Smooth muscle cell (in vitro differentiated cells): ENCODE data around the gene MYMX. TPM values are rescaled to one million over a fixed set of nuclear protein-coding genes. Genes with fewer than 3 reads are reported as not detected.

Source experiments
- DNase-seq: peaks from one replicate; lab custom pipeline; 2025; ENCODE audit not compliant: unreplicated experiment; lab: John Stamatoyannopoulos, UW
- H2AFZ ChIP-seq: fragments of 200-600 bp; sonication (generic); 2 replicates; pipeline ENCODE4 v1.6.0; 2016; ENCODE audit warnings: antibody characterized with exemption, low read depth, mild to moderate bottlenecking
- H3F3A ChIP-seq: fragments of 200-600 bp; sonication (generic); 2 replicates; pipeline ENCODE4 v1.6.0; 2017; ENCODE audit warnings: antibody characterized with exemption, low read depth
- H3K27ac ChIP-seq: fragments of 200-600 bp; sonication (generic); 2 replicates; pipeline ENCODE4 v1.5.1; 2016; ENCODE audit warnings: low read depth, mild to moderate bottlenecking
- H3K27me3 ChIP-seq: fragments of 200-600 bp; sonication (generic); 2 replicates; pipeline ENCODE4 v1.6.1; 2016; ENCODE audit warnings: low read depth, mild to moderate bottlenecking
- H3K36me3 ChIP-seq: fragments of 200-600 bp; sonication (generic); 2 replicates; pipeline ENCODE4 v1.5.1; 2016; ENCODE audit warnings: low read depth
- H3K4me1 ChIP-seq: fragments of 200-600 bp; sonication (generic); 2 replicates; pipeline ENCODE4 v1.5.1; 2016; ENCODE audit warnings: low read depth
- H3K4me2 ChIP-seq: fragments of 200-600 bp; sonication (generic); 2 replicates; pipeline ENCODE4 v1.6.0; 2016; ENCODE audit warnings: mild to moderate bottlenecking
- H3K4me3 ChIP-seq: fragments of 200-600 bp; sonication (generic); 2 replicates; pipeline ENCODE4 v1.5.1; 2016; ENCODE audit warnings: mild to moderate bottlenecking
- H3K79me2 ChIP-seq: fragments of 200-600 bp; sonication (generic); 2 replicates; pipeline ENCODE4 v1.6.0; 2016; ENCODE audit warnings: low read depth, mild to moderate bottlenecking
- H3K9ac ChIP-seq: fragments of 200-600 bp; sonication (generic); 2 replicates; pipeline ENCODE4 v1.6.0; 2016; ENCODE audit warnings: low read depth
- H3K9me3 ChIP-seq: fragments of 200-600 bp; sonication (generic); replicated peaks from 2 replicates; pipeline ENCODE4 v1.5.1; 2016; ENCODE audit warnings: low read depth
- H4K20me1 ChIP-seq: fragments of 200-600 bp; sonication (generic); 2 replicates; pipeline ENCODE4 v1.6.0; 2016; ENCODE audit warnings: low read depth
- WGBS: methylation state at CpG from one replicate; pipeline ENCODE4 v1.1.7; 2016; ENCODE audit warnings: low lambda C conversion rate; 5-methylcytosine and 5-hydroxymethylcytosine counted together
- polyA plus RNA-seq: library from polyadenylated mRNA; unstranded; fragments of >200 nt; fragmentation: Nextera tagmentation; extraction: Ambion mirVana; gene quantifications from 2 replicates; pipeline ENCODE4 v1.2.1, GENCODE V29; 2016
- total RNA-seq: library from RNA; depleted of rRNA; stranded (reverse); fragments of >200 nt; gene quantifications from 2 replicates; pipeline ENCODE4 v1.2.3, GENCODE V29; 2014
- TF ChIP-seq, protein P1 (sequence below): fragments of 200-600 bp; sonication (generic); IDR thresholded peaks from 2 replicates; pipeline ENCODE4 v1.5.1; 2017; ENCODE audit warnings: borderline replicate concordance, mild to moderate bottlenecking, antibody characterized with exemption; ENCODE audit not compliant: insufficient read depth, poor library complexity, severe bottlenecking

MYMX gene
- total and polyA plus RNA-seq, 2 experiments from 2014 or later = not detected

DNA sequence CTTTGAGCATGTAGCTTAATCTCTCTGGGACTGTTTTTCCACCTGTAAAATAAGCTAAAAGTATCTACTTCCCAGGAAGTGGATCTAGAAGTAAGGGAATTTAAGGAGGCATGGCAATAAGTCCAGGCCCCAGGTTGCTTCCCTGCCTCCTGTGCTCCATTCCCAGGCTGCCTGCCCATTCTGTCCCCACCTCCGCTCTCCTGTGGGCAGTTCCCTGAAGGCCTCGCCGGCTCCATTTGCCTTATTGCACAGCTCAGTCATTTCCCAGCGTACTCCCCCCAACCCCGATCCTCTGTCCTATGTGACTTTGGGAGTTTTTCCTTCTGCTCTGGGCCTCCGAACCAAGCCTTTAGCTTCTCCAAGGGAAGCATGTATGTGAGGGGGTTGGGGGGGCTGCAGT lies 11.3 kb downstream of the MYMX start:
- Histone ChIP-seq H3K9me3 (no peaks in the 10 kb centered on the region), H3K9ac (no peak overlapping the region), H2AFZ (no peak overlapping the region), H3K36me3 (no peaks in the 10 kb centered on the region), H3K4me3 (no peak overlapping the region), H3K27ac (no peak overlapping the region), H3F3A (no peaks in the 10 kb centered on the region), H3K4me1 (peaks cover 20% of the 10 kb centered on the region), H3K4me2 (no peak overlapping the region), H3K27me3 (no peaks in the 10 kb centered on the region), H4K20me1 (no peaks in the 10 kb centered on the region), H3K79me2 (no peaks in the 10 kb centered on the region)
- 95% methylated on average over 6 of the region's 6 CpGs for WGBS
- TF ChIP-seq, protein P1, sequence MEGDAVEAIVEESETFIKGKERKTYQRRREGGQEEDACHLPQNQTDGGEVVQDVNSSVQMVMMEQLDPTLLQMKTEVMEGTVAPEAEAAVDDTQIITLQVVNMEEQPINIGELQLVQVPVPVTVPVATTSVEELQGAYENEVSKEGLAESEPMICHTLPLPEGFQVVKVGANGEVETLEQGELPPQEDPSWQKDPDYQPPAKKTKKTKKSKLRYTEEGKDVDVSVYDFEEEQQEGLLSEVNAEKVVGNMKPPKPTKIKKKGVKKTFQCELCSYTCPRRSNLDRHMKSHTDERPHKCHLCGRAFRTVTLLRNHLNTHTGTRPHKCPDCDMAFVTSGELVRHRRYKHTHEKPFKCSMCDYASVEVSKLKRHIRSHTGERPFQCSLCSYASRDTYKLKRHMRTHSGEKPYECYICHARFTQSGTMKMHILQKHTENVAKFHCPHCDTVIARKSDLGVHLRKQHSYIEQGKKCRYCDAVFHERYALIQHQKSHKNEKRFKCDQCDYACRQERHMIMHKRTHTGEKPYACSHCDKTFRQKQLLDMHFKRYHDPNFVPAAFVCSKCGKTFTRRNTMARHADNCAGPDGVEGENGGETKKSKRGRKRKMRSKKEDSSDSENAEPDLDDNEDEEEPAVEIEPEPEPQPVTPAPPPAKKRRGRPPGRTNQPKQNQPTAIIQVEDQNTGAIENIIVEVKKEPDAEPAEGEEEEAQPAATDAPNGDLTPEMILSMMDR = no peak
- no peak for DNase-seq

DNA sequence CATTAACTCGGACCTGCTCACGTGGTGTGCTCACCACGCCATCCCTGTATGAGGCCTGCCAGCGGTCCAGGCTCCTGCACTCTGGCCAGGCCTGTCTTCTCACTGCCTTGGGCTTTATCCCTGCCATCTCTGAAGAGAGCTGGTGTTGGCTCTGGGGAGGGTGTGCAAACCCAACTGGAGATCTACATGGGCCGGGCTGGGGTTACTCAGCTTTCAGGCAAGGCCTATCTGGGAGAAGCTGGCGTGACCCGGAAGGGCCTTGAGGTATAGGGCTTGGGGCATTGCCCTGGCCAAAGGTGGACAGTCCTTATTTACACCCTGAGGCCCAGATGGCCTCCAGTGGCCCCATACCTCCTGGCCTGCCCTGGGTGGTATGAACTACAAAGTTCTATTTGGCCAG lies 11.7 kb downstream of the MYMX start:
- Histone ChIP-seq H3K36me3 (no peaks in the 10 kb centered on the region), H3K9ac (no peak overlapping the region), H3K79me2 (no peaks in the 10 kb centered on the region), H3K4me3 (no peak overlapping the region), H3F3A (no peaks in the 10 kb centered on the region), H2AFZ (no peak overlapping the region), H3K4me2 (no peak overlapping the region), H3K27ac (no peak overlapping the region), H3K9me3 (no peaks in the 10 kb centered on the region), H3K27me3 (no peaks in the 10 kb centered on the region), H3K4me1 (peaks cover 19% of the 10 kb centered on the region), H4K20me1 (no peaks in the 10 kb centered on the region)
- 94% methylated on average over 7 of the region's 7 CpGs for WGBS
- DNase-seq = no peak
- TF ChIP-seq, protein P1 = no peak

DNA sequence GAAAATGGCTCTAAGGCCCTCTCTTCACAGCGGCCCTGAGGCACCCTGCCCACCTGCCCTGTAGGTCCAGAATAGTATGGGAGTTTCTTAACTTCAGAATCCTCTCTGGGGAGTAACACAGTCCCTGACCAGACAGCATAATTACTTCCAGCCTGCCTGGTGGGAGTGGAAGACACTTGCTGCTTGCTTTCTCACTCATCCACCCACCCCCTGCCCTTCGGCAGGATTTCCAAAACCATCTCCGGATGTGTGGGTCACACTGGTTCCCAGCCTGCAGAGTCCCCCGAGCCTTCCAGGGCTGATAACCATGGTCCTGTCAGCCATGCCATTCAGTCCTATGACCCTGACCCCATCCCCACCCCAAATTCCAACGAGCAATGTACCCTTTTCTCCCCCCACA lies 12.1 kb downstream of the MYMX start:
- H4K20me1 ChIP-seq = no peaks in the 10 kb centered on the region
- H3K36me3 ChIP-seq = no peaks in the 10 kb centered on the region
- H3K4me2 ChIP-seq = no peak overlapping the region
- no peak overlapping the region for H3K27ac ChIP-seq
- H3K4me3 ChIP-seq = no peak overlapping the region
- TF ChIP-seq, protein P1 = no peak
- no peak for DNase-seq
- no peaks in the 10 kb centered on the region for H3F3A ChIP-seq
- H3K27me3 ChIP-seq = no peaks in the 10 kb centered on the region
- H3K79me2 ChIP-seq = no peaks in the 10 kb centered on the region
- H3K9ac ChIP-seq = no peak overlapping the region
- H2AFZ ChIP-seq = no peak overlapping the region
- peaks cover 19% of the 10 kb centered on the region for H3K4me1 ChIP-seq
- WGBS = 74% methylated on average over 5 of the region's 5 CpGs
- H3K9me3 ChIP-seq = no peaks in the 10 kb centered on the region

DNA sequence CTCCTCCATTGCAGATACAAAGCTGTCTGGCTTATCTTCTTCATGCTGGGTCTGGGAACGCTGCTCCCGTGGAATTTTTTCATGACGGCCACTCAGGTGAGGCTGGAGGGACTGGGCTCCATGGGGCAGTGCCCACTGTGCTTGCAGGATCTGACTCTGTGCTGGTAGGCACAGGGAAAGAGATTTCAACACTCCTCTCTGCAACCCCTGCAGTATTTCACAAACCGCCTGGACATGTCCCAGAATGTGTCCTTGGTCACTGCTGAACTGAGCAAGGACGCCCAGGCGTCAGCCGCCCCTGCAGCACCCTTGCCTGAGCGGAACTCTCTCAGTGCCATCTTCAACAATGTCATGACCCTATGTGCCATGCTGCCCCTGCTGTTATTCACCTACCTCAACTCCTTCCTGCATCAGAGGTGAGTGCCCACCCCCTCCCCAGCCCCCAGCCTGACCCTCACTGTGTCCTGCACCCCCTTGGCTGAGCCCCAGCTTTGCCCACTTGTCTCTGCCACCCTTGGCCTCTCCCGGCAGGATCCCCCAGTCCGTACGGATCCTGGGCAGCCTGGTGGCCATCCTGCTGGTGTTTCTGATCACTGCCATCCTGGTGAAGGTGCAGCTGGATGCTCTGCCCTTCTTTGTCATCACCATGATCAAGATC lies 12.8 kb downstream of the MYMX start:
- WGBS = 90% methylated on average over 11 of the region's 11 CpGs
- H3F3A ChIP-seq = no peaks in the 10 kb centered on the region
- H3K27me3 ChIP-seq = no peaks in the 10 kb centered on the region

More for the DNA sequence above, 12.8 kb downstream of the MYMX start:
- Histone ChIP-seq H3K9ac (no peak overlapping the region), H3K9me3 (no peaks in the 10 kb centered on the region), H4K20me1 (no peaks in the 10 kb centered on the region), H3K36me3 (no peaks in the 10 kb centered on the region), H3K4me3 (no peak overlapping the region), H3K4me1 (peaks cover 21% of the 10 kb centered on the region), H3K79me2 (no peaks in the 10 kb centered on the region), H3K27ac (no peak overlapping the region), H2AFZ (no peak overlapping the region), H3K4me2 (no peak overlapping the region)
- TF ChIP-seq, protein P1 = no peak
- DNase-seq = no peak
